NT2/D1 (cell line): ENCODE results near the gene PRC1.

Source experiments
- DNase-seq: peaks from one replicate; pipeline ENCODE4 v3.0.0-alpha.2; 2011; ENCODE audit warnings: low read depth, low spot score
- H3K27me3 ChIP-seq: 2 replicates; pipeline ENCODE4 v1.6.0; 2011; ENCODE audit warnings: mild to moderate bottlenecking; ENCODE audit not compliant: insufficient read length, insufficient read depth
- H3K36me3 ChIP-seq: 2 replicates; pipeline ENCODE4 v1.6.1; 2011; ENCODE audit warnings: mild to moderate bottlenecking, low read length, mixed read lengths; ENCODE audit not compliant: insufficient read depth, insufficient read length
- H3K4me1 ChIP-seq: 2 replicates; pipeline ENCODE4 v1.5.1; 2011; ENCODE audit not compliant: insufficient read depth, insufficient read length
- H3K4me3 ChIP-seq: 2 replicates; pipeline ENCODE4 v1.5.1; 2011; ENCODE audit warnings: low read depth; ENCODE audit not compliant: insufficient read length
- H3K9ac ChIP-seq: 2 replicates; pipeline ENCODE4 v1.6.0; 2011; ENCODE audit warnings: low read depth; ENCODE audit not compliant: insufficient read length
- H3K9me3 ChIP-seq: 2 replicates; pipeline ENCODE4 v1.5.1; 2011; ENCODE audit warnings: mild to moderate bottlenecking, low read length; ENCODE audit not compliant: insufficient read depth
- SUZ12 ChIP-seq: IDR thresholded peaks from 2 replicates; pipeline ENCODE4 v1.6.1; 2011; ENCODE audit not compliant: insufficient read length, insufficient read depth; ENCODE audit errors: extremely low read depth
- YY1 ChIP-seq: IDR thresholded peaks from 2 replicates; pipeline ENCODE4 v1.6.1; 2011; ENCODE audit not compliant: insufficient read length, insufficient read depth
- ZNF274 ChIP-seq: IDR thresholded peaks from 2 replicates; pipeline ENCODE4 v1.6.1; 2011; ENCODE audit warnings: mild to moderate bottlenecking, low read depth, low read length

PRC1 gene

GRCh38 chr15:90957791-90958190 lies 36.5 kb downstream of the PRC1 start:
- no peaks in the 10 kb centered on the region for H3K9me3 ChIP-seq
- peaks cover 7% of the 10 kb centered on the region for H3K27me3 ChIP-seq
- peaks cover 8% of the 10 kb centered on the region for H3K4me1 ChIP-seq
- no peak for DNase-seq
- TF ChIP-seq YY1: no peak
- TF ChIP-seq SUZ12: no peak
- no peak for TF ChIP-seq ZNF274
- H3K4me3 ChIP-seq: peak overlapping the region; percentile 75
- H3K9ac ChIP-seq: peak overlapping the region; percentile 89
- H3K36me3 ChIP-seq: peaks cover 51% of the 10 kb centered on the region

- Histone ChIP-seq H3K9ac (peak overlapping the region; percentile 89), H3K4me3 (peak overlapping the region; percentile 75), H3K27me3 (peaks cover 7% of the 10 kb centered on the region), H3K36me3 (peaks cover 51% of the 10 kb centered on the region), H3K9me3 (no peaks in the 10 kb centered on the region), H3K4me1 (peaks cover 8% of the 10 kb centered on the region)
- TF ChIP-seq ZNF274 (no peak), YY1 (no peak), SUZ12 (no peak)
- DNase-seq: no peak
Measured at GRCh38 chr15:90957031-90957790, 37.1 kb downstream of the PRC1 start.

- no peak for TF ChIP-seq SUZ12
- no peak for TF ChIP-seq ZNF274
- peak; percentile 79 for DNase-seq
- peaks cover 7% of the 10 kb centered on the region for H3K27me3 ChIP-seq
- H3K4me1 ChIP-seq: peaks cover 8% of the 10 kb centered on the region
- peak overlapping the region; percentile 89 for H3K9ac ChIP-seq
- H3K4me3 ChIP-seq: peak overlapping the region; percentile 75
- no peaks in the 10 kb centered on the region for H3K9me3 ChIP-seq
- H3K36me3 ChIP-seq: peaks cover 53% of the 10 kb centered on the region
Measured at GRCh38 chr15:90956274-90957030, 37.9 kb downstream of the PRC1 start.

GRCh38 chr15:90955624-90956273 lies 38.6 kb downstream of the PRC1 start:
- H3K9me3 ChIP-seq: no peaks in the 10 kb centered on the region
- no peak for DNase-seq
- peak overlapping the region; percentile 75 for H3K4me3 ChIP-seq
- peaks cover 8% of the 10 kb centered on the region for H3K4me1 ChIP-seq
- no peak for TF ChIP-seq ZNF274
- TF ChIP-seq SUZ12: no peak
- no peak for TF ChIP-seq YY1
- H3K9ac ChIP-seq: peak overlapping the region; percentile 89
- H3K36me3 ChIP-seq: peaks cover 53% of the 10 kb centered on the region
- peaks cover 7% of the 10 kb centered on the region for H3K27me3 ChIP-seq

DNA sequence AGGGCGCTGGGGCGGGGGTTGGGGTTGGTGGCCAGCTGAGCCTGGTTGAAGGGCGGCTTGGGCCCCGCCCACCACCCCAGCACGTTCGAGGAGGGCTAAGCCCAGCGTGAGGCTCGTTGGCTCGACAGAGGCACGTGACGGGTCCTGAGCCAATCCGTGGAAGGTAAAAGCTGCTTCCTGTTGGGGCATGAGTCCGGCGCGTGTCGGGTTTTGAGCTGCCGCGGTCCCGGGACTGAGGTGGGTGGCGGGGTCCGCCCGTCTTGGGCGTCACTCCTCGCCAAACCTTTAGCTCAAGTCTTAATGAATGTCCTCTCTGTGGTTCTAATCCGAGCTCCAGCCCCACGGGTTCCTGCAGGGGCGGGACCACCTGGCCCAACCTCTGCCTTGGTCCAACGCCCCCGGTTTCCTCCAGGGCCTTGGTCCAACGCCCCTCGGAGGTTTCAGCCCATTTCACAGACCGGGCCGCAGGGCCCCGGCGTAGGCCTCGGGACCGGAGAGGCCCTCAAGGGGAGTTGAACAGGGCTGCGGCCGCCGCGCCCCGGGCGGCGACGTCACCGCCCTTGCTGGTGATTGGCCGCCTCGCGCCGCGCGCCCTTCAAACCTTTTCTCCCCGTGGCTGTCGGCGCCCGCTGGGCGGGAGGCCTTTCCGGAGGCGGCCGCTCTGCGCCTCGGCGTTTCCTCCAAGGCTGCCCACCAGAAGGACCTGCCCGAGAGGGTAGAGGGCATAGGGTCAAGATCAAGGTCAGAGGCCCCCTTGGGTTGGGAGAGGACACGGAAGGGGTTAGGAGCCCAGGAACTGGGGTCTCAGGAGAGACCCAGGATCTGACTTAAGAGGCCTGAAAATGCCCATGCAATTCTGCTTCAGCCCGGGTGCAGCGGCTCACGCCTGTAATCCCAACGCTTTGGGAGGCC lies 39.4 kb downstream of the PRC1 start, which contains the start of gene RCCD1:
Gene RCCD1, plus strand, starts transcription at position 173 of the 912 bp plus-strand sequence. CDS start 1,851 bp downstream, outside the sequence.
- TF ChIP-seq SUZ12 (no peak), YY1 (no peak), ZNF274 (no peak)
- peak within 1 kb of the TSS; percentile 75 for H3K4me3 ChIP-seq
- H3K9me3 ChIP-seq: no peaks in the 10 kb centered on the region
- H3K4me1 ChIP-seq: peaks cover 8% of the 10 kb centered on the region
- H3K36me3 ChIP-seq: peaks cover 53% of the 10 kb centered on the region
- peak within 1 kb of the TSS; percentile 89 for H3K9ac ChIP-seq
- DNase-seq: peak; percentile 91
- H3K27me3 ChIP-seq: peaks cover 7% of the 10 kb centered on the region

DNA sequence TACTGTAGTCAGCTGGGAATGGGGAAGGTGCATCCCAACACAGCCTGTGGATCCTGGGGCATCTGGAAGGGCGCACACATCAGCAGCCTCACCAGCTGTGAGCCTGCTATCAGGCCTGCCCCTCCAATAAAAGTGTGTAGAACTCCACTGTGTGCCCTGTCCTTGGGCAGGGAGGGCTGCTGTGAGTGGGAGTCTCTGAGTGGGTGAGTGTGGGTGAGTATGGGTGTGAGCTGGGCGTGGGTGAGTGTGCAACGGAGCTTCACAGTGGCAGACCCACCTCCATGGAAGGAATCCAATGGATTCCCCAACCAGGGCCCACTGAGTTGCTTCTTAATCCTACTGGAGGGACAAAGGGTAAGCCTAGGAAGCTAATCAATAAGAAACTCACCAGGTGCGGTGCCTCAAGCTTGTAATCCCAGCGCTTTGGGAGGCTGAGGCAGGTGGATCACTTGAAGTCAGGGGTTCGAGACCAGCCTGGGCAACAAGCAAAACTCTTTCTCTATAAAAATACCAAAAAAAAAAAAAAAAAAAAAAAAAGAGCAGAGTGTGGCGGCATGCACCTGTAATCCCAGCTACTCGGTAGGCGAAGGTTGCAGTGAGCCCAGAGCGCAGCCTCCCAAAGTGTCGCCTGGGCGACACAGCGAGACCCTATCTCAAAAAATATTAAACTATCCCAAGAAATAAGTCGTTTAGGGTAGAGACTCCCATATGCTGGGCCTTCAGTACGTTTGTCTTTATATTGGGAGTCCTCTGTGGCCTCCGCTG lies 40.2 kb downstream of the PRC1 start:
- peaks cover 57% of the 10 kb centered on the region for H3K36me3 ChIP-seq
- H3K9me3 ChIP-seq: no peaks in the 10 kb centered on the region
- H3K27me3 ChIP-seq: peaks cover 7% of the 10 kb centered on the region
- H3K4me3 ChIP-seq: no peak overlapping the region
- TF ChIP-seq ZNF274 (no peak), SUZ12 (no peak), YY1 (no peak)
- DNase-seq: no peak
- H3K9ac ChIP-seq: no peak overlapping the region
- H3K4me1 ChIP-seq: peaks cover 8% of the 10 kb centered on the region
